Esophagus (tissue), 2 donors: ENCODE data around the gene IQCK. TPM values are rescaled to one million over a fixed set of nuclear protein-coding genes. Genes with fewer than 3 reads are reported as not detected.

Experiments
- H3K27ac ChIP-seq, 2 donors: one replicate each; pipeline ENCODE4 v1.5.1; 2013; ENCODE audit warnings: low read depth in 2 of 2, mild to moderate bottlenecking in 2 of 2, inconsistent platforms in 1 of 2, low read length in 1 of 2, moderate library complexity in 1 of 2
- H3K27me3 ChIP-seq, 2 donors: one replicate each; pipeline ENCODE4 v1.6.1; 2013; ENCODE audit warnings: low read length in 2 of 2, control low read depth in 1 of 2, mild to moderate bottlenecking in 1 of 2; ENCODE audit not compliant: insufficient read depth in 2 of 2, control insufficient read depth in 1 of 2
- H3K36me3 ChIP-seq, 2 donors: one replicate each; pipeline ENCODE4 v1.6.1; 2013; ENCODE audit warnings: low read length in 1 of 2; ENCODE audit not compliant: control insufficient read depth in 2 of 2, insufficient read depth in 2 of 2
- H3K4me1 ChIP-seq, 2 donors: one replicate each; pipeline ENCODE4 v1.6.1; 2013; ENCODE audit warnings: low read length in 1 of 2; ENCODE audit not compliant: control insufficient read depth in 2 of 2, insufficient read depth in 2 of 2
- H3K4me3 ChIP-seq, 2 donors: one replicate each; pipeline ENCODE4 v1.5.1; 2013; ENCODE audit warnings: low read length in 2 of 2, mild to moderate bottlenecking in 2 of 2, low read depth in 1 of 2, moderate library complexity in 1 of 2
- H3K9me3 ChIP-seq, 2 donors: one replicate each; pipeline ENCODE4 v1.6.1; 2013; ENCODE audit warnings: mild to moderate bottlenecking in 2 of 2, low read depth in 1 of 2, low read length in 1 of 2, moderate library complexity in 1 of 2; ENCODE audit not compliant: control insufficient read depth in 2 of 2, insufficient read depth in 1 of 2
- whole genome bisulfite sequencing, 2 donors: extraction: QIAGEN DNeasy Blood & Tissue Kit; methylation state at CpG; one replicate each; pipeline ENCODE4 v1.1.7; 2013; 5-methylcytosine and 5-hydroxymethylcytosine counted together
- polyA plus RNA-seq, 2 donors: library from polyadenylated mRNA; stranded (reverse); fragments of 200-250 nt; gene quantifications; one replicate each; pipeline ENCODE4 v1.2.3, GENCODE V29; 2013
- donor health status: healthy with polysubstance abuse.
- donor health status: Bipolar disorder and iron deficiency.

The IQCK gene
- polyA plus RNA-seq, 2 donors: 4.5 to 5.3 TPM

DNA sequence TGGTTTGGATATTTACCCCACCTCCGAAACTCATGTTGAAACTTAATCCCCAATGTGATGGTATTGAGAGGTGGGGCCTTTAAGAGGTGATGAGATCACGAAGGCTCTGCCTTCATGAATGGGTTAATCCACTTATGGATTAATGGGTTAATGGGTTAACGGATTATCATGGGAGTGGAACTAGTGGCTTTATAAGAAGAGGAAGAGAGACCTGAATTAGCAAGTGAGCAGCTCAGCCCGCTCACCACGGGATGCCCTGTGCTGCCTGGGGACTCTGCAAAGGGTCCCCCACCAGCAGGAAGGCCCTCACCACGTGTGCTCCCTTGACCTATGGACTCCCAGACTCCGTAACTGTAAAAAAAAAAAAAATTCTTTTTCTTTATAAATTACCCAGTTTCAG is 183.1 kb downstream of the IQCK start:
- 71 to 72% methylated on average over 7 of the region's 7 CpGs for whole genome bisulfite sequencing, 2 donors
- H3K9me3 ChIP-seq: no peaks in the 10 kb centered on the region

GRCh38 chr16:19907161-19907992 is 189.3 kb downstream of the IQCK start:
- Histone ChIP-seq H3K27ac (no peak overlapping the region), H3K9me3 (no peaks in the 10 kb centered on the region), H3K4me3 (no peak overlapping the region), H3K27me3 (no peaks in the 10 kb centered on the region), H3K36me3 (no peaks in the 10 kb centered on the region), H3K4me1 (no peaks in the 10 kb centered on the region)
- 20% methylated on average over 24 of the region's 24 CpGs for WGBS, 2 donors

More for the DNA sequence above, 183.1 kb downstream of the IQCK start:
- Histone ChIP-seq H3K4me3 (no peak overlapping the region), H3K4me1 (no peaks in the 10 kb centered on the region), H3K27me3 (no peaks in the 10 kb centered on the region), H3K36me3 (no peaks in the 10 kb centered on the region), H3K27ac (no peak overlapping the region)

Other genes with a start within 250 kb of the IQCK start
- 10 to 100 TPM; 21.4 to 28.9 TPM for gene GDE1, start 196.2 kb upstream of the IQCK start, polyA plus RNA-seq
- 1 to 10 TPM; 3.3 to 3.4 TPM for gene CCP110, start 194.3 kb upstream of the IQCK start, polyA plus RNA-seq
- 10 to 100 TPM; 21.3 to 25.3 TPM for gene VPS35L, start 162.6 kb upstream of the IQCK start, polyA plus RNA-seq
- gene KNOP1, start within 50 bp of the IQCK start, polyA plus RNA-seq: 10 to 100 TPM; 12.8 to 14.3 TPM
- 1 to 10 TPM; 3.6 to 4.2 TPM for gene GPRC5B, start 166.6 kb downstream of the IQCK start, polyA plus RNA-seq